Measurements from ENCODE around the gene SCIN. TPM values are rescaled to one million over a fixed set of nuclear protein-coding genes. Genes with fewer than 3 reads are reported as not detected.

The SCIN gene
- total and polyA plus RNA-seq, 2 of the 8 experiments (the other 6 are each of a cell fraction or from before 2014, with no cell fraction given), result 0.47 to 1.9 TPM

DNA sequence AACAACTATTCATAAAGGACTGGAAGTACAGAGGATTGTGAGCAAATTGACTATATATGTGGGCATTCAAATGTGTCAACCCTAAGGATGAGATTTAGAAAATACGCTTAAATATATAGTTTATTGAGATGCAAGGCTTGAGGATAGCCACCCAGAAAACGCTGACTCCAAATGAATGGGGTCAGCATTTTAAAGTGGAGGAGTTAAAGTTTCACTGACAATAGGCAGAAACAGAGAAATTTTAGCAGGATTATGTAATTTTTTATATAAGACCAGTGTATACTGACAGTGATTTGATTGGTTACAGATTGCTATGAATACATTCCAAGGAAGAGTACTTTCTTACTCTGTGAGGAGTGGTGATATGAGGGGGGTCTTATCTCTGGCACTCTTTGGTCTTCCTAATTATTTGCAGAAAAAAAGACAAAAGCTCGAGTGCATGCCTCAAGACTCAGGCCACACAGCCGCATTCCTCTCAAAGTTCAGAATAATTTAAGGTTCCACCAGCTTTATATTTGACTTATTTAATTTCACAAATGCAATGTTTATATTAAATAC lies 78.3 kb downstream of the SCIN start:
- ChIA-PET POLR2A (ENCODE audit: partially characterized antibody) (no interaction called here), CTCF (ENCODE audit: partially characterized antibody) (interaction anchor here (0.7 to 4.1 kb wide), 4 partner anchors 37 to 1053 kb away, joined by 3 to 19 read pairs (median 4); no protein-coding TSS in a partner anchor)
- Histone ChIP-seq H2BK15ac (ENCODE audit: low read length) (no peak overlapping the region), H3K36me3 (ENCODE audit: control insufficient read depth in 2 of 4, insufficient read depth in 4 of 4, low read length in 3 of 4) (no peaks in the 10 kb centered on the region), H4K20me1 (replicated peaks in 1 of 2; ENCODE audit: control insufficient read depth in 1 of 2, insufficient read depth in 2 of 2, low read length in 2 of 2) (no peaks in the 10 kb centered on the region), H2BK12ac (ENCODE audit: low read depth, low read length) (no peak overlapping the region), H3K23me2 (ENCODE audit: low read depth, low read length) (no peaks in the 10 kb centered on the region), H3K23ac (ENCODE audit: insufficient read length) (no peak overlapping the region), H2BK120ac (replicated peaks; ENCODE audit: low read depth, low read length) (no peak overlapping the region), H2AK5ac (ENCODE audit: low read depth, low read length) (no peak overlapping the region), H3K56ac (replicated peaks; ENCODE audit: insufficient read length, low read depth, low read length) (no peak overlapping the region), H3K4ac (replicated peaks; ENCODE audit: insufficient read length, low read depth, low read length) (no peak overlapping the region), H3K14ac (ENCODE audit: insufficient read length) (no peak overlapping the region), H3K18ac (ENCODE audit: extremely low read depth, low read length) (no peak overlapping the region), H3K27me3 (replicated peaks in 1 of 4; ENCODE audit: control insufficient read depth in 3 of 4, extremely low read depth in 1 of 4, insufficient read depth in 3 of 4, low read length in 3 of 4) (no peaks in the 10 kb centered on the region), H2AFZ (ENCODE audit: low read length) (no peak overlapping the region), H3K79me2 (ENCODE audit: control insufficient read depth in 1 of 2, insufficient read depth in 2 of 2, low read length in 2 of 2) (no peaks in the 10 kb centered on the region), H3K79me1 (ENCODE audit: low read depth, low read length) (no peaks in the 10 kb centered on the region), H2BK5ac (ENCODE audit: low read depth, low read length) (no peak overlapping the region), H3K27ac (ENCODE audit: low read depth, low read length) (no peak overlapping the region), H3K9me3 (ENCODE audit: insufficient read depth in 2 of 2, low read depth in 1 of 2, low read length in 1 of 2) (no peaks in the 10 kb centered on the region), H3K4me3 (ENCODE audit: extremely low read depth in 1 of 4, insufficient read depth in 2 of 4, low read depth in 3 of 4, low read length in 4 of 4) (no peak overlapping the region), H3K4me1 (replicated peaks in 1 of 4; ENCODE audit: control insufficient read depth in 3 of 4, insufficient read depth in 4 of 4, low read length in 3 of 4) (peaks cover 0 to 8% (median 1%) of the 10 kb centered on the region in 4 experiments; a peak in 4 of 7 replicates), H4K5ac (ENCODE audit: insufficient read length, low read depth, low read length) (no peak overlapping the region), H4K91ac (replicated peaks; ENCODE audit: insufficient read length, low read length) (no peak overlapping the region), H3K4me2 (ENCODE audit: insufficient read depth in 1 of 2, low read depth in 2 of 2, low read length in 2 of 2) (no peak overlapping the region), H2BK20ac (ENCODE audit: low read length) (no peak overlapping the region), H3K9ac (replicated peaks in 1 of 4; ENCODE audit: extremely low read depth in 1 of 4, low read depth in 3 of 4, low read length in 3 of 4) (no peak overlapping the region), H4K8ac (ENCODE audit: extremely low read depth, insufficient read depth, low read length) (no peak overlapping the region)
- DNase-seq (ENCODE audit: low read depth in 1 of 2, low spot score in 2 of 2), result no peak
- TF ChIP-seq SP2 (IDR thresholded peaks at IDR 0.05; ENCODE audit: low read length) (no peak), JUN (IDR thresholded peaks at IDR 0.05; ENCODE audit: low read depth, low read length) (no peak)
- TF ChIP-seq, protein P1, sequence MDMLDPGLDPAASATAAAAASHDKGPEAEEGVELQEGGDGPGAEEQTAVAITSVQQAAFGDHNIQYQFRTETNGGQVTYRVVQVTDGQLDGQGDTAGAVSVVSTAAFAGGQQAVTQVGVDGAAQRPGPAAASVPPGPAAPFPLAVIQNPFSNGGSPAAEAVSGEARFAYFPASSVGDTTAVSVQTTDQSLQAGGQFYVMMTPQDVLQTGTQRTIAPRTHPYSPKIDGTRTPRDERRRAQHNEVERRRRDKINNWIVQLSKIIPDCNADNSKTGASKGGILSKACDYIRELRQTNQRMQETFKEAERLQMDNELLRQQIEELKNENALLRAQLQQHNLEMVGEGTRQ (IDR thresholded peaks at IDR 0.05; ENCODE audit: low read length), result no peak
- WGBS, 2 experiments (ENCODE audit: extremely low coverage in 1 of 2, insufficient coverage in 1 of 2, insufficient read length in 1 of 2, insufficient replicate concordance in 2 of 2, low coverage in 1 of 2, low lambda C conversion rate in 2 of 2, missing lambda C conversion rate in 1 of 2), result 68% methylated on average over 4 of the region's 4 CpGs; no CpG with 5 or more reads in 1 of the 2 experiments
- no peak for FAIRE-seq
